GM12872 (cell line): ENCODE measurements around the gene MRTO4.

Experiments used
- TF ChIP-seq, protein P1 (sequence below): IDR thresholded peaks from 3 replicates; pipeline ENCODE4 v1.5.1; 2011; ENCODE audit warnings: low read depth, mild to moderate bottlenecking, low read length, moderate library complexity; ENCODE audit not compliant: insufficient read depth

Gene MRTO4

DNA sequence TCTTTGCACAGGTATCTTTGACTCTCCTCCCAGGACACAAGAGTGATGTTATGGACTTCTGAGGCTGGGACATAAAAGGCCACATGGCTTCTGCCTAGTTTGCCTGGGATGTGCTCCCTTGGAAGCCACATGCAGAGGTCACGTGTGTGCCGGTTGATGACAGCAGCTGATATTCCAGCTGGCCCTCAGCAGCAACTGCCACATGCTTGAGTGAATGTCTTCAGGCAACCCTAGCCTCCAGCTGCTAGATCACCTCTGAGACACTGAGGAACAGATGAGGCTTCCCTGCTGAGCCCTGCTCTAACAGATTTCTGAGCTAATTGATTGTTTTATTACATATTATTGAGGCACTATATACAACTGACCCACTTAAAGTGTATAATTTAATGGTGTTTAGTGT, 48.6 kb downstream of the MRTO4 start:
- TF ChIP-seq, protein P1, sequence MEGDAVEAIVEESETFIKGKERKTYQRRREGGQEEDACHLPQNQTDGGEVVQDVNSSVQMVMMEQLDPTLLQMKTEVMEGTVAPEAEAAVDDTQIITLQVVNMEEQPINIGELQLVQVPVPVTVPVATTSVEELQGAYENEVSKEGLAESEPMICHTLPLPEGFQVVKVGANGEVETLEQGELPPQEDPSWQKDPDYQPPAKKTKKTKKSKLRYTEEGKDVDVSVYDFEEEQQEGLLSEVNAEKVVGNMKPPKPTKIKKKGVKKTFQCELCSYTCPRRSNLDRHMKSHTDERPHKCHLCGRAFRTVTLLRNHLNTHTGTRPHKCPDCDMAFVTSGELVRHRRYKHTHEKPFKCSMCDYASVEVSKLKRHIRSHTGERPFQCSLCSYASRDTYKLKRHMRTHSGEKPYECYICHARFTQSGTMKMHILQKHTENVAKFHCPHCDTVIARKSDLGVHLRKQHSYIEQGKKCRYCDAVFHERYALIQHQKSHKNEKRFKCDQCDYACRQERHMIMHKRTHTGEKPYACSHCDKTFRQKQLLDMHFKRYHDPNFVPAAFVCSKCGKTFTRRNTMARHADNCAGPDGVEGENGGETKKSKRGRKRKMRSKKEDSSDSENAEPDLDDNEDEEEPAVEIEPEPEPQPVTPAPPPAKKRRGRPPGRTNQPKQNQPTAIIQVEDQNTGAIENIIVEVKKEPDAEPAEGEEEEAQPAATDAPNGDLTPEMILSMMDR: no peak

DNA sequence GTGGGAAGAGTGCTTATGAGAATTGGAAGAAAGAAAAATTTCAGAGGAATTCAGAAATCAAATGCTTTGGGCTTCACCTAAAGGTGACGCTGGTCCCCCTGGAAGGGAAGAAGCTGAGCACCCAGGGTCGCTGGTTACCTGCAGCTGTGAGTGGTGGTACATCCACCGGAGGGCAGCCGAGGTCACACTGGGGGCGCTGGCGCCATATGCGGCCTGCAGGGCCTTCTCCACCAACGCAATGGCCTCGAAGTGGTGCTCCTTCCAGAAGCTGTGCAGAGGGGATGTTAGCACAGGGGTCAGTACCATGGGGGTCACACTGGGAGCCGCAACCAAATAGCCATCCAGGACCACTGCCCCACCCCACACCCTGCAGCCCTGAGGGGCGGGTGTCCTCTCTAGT, 54.3 kb downstream of the MRTO4 start:
- TF ChIP-seq, protein P1: no peak

DNA sequence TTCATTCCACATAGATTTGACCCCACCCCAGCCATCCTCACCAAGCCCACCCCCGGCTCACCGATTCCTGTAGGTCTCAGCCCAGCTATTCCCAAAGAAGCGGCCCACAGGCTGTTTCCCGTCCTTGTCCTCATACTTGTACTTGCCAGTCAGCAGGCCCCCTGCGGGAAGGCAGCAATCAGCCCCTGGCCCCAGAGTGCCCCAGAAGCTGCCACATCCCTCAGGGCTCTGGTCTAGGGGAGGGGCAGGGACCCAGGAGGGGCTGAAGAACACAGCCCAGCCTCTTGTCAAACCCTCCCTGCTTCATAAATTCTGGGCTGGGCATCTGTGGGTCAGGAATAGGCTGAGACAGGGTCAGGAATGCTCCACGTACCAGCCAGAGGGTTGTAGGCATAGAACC, 55.3 kb downstream of the MRTO4 start:
- TF ChIP-seq, protein P1: no peak

DNA sequence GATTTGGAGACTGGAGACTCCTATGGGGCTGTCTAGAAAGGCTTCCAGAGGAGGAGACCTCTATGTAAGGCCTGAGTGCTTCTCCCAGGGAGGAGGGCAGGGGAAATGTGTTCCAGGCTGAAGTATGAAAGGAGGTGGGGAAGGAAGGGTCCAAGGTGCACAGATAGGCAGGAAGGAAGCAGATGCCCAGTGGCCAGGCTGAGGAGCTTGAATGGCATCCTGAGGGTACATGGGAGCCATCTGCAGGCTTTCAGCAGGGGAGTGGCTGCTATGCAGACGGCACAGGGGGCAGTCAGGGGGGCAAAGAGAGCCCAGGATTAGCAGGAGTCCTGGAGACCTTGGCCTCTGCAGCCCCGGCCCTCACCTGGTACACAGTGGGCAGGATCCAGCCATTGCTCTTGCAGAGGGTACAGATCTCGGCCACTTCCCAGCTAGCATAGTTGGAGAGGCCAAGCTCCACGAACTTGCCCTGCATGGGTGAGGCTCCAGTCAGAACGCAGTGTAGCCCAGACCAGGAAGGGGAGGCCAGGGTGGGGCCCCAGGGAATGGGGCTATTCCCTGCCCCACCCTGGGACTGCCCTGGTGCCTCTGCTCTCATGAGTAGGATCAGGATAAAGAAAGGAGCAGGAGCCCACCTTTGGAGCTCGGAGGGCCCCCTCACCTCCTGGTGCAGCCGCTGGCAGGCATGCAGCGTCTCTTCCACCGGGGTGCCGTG, 56.3 kb downstream of the MRTO4 start:
- TF ChIP-seq, protein P1: no peak

DNA sequence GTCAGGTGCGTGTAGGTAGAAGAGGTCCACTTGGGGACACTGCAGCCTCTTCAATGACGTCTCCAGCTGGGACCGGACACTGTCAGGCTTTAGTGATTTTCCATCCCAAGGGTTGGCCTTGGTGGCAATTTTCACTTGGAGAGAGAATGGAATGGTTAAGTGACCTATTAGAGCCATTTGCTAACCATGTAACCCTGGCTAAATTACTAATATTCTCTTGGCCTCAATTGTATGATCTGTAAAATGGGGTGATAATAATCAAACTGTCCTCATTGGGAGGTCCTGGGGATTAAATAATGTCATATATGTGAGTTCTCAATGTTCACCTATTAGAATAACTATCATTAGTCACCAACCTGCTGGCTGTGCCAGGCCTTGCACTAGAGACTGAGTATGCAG, 56.9 kb downstream of the MRTO4 start:
- TF ChIP-seq, protein P1: no peak

DNA sequence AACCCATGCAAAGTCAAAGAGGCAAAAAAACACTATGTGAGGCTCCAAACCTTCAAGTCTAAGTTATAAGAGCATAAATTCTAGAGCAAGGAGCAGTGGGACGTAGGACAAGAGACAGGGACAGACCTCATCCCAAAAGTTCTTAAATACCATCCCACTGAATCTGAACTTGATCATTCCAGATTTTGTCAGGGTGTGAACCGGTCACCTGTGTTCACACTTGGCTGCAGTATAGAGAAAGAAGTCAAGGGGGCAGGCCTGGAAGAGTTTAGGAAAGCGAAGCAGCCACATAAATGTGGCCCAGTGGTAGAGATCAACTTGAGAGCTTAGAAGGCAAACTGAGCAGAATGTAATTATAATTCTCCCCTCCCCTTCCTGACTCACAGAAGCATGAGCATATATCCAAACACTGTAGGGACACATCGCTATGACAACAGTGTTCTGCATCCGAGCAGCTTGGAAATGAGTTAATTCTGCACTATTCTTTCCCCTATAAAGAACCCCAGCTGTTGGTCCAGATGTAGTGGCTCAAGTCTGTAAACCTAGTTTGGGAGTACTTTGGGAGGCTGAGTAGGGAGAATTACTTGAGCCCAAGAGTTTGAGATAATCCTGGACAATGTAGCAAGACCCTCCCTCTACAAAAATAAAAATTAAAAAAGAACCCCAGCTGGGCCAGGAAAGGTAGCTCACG, 57.7 kb downstream of the MRTO4 start:
- TF ChIP-seq, protein P1: no peak
